ENCODE measurements around the gene ZCWPW2. TPM values are rescaled to one million over a fixed set of nuclear protein-coding genes. Genes with fewer than 3 reads are reported as not detected.

The ZCWPW2 gene
- polyA plus RNA-seq, 2 of the 4 experiments (the other 2 are of a cell fraction) = 0.06 to 0.34 TPM

DNA sequence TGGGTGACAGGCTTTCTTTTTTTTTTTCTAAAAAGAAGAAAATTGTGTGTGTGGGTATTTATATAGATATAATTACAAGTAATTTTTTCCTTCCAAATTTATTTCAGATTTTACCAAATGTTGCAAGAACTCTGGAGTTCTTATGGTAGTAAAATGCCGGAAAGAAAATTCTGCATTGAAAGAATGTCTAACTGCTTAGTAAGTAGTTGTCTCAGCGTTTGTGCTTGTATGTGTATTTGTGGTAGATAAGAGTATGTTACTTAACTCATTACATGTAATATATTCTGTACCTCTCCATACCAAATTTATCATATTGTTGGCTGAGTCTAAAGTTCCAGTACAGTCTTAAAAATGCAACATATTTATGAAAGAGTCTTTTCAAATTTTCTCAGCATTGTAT is 32.3 kb upstream of the ZCWPW2 start:
- Histone ChIP-seq H3K27ac (no peak overlapping the region), H3K4me3 (no peak overlapping the region), H3K9me3 (no peaks in the 10 kb centered on the region), H3K4me1 (no peaks in the 10 kb centered on the region), H3K4me2 (no peak overlapping the region)
- ATAC-seq (no peak), DNase-seq (ENCODE audit: low read depth in 1 of 2, low spot score in 1 of 2) (no peak), FAIRE-seq (no peak)
- POLR2A ChIA-PET = no interaction called here
- CTCF ChIA-PET = no interaction called here
- 89% methylated on average over 2 of the region's 2 CpGs for WGBS (ENCODE audit: missing lambda C conversion rate)
- no peak for TF ChIP-seq NFE2L2 (conservative IDR thresholded peaks at IDR 0.05; ENCODE audit: low read length)
- TF ChIP-seq, protein P1, sequence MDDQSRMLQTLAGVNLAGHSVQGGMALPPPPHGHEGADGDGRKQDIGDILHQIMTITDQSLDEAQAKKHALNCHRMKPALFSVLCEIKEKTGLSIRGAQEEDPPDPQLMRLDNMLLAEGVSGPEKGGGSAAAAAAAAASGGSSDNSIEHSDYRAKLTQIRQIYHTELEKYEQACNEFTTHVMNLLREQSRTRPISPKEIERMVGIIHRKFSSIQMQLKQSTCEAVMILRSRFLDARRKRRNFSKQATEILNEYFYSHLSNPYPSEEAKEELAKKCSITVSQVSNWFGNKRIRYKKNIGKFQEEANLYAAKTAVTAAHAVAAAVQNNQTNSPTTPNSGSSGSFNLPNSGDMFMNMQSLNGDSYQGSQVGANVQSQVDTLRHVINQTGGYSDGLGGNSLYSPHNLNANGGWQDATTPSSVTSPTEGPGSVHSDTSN (IDR thresholded peaks at IDR 0.05) = no peak
- TF ChIP-seq CBX2 (IDR thresholded peaks at IDR 0.05; ENCODE audit: borderline replicate concordance, low read depth) = no peak
- TF ChIP-seq, protein P2, sequence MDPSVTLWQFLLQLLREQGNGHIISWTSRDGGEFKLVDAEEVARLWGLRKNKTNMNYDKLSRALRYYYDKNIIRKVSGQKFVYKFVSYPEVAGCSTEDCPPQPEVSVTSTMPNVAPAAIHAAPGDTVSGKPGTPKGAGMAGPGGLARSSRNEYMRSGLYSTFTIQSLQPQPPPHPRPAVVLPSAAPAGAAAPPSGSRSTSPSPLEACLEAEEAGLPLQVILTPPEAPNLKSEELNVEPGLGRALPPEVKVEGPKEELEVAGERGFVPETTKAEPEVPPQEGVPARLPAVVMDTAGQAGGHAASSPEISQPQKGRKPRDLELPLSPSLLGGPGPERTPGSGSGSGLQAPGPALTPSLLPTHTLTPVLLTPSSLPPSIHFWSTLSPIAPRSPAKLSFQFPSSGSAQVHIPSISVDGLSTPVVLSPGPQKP (IDR thresholded peaks at IDR 0.05; ENCODE audit: low read depth, low read length) = no peak
- TF ChIP-seq EP300 (IDR thresholded peaks at IDR 0.05) = no peak
- TF ChIP-seq, protein P3, sequence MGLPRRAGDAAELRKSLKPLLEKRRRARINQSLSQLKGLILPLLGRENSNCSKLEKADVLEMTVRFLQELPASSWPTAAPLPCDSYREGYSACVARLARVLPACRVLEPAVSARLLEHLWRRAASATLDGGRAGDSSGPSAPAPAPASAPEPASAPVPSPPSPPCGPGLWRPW (IDR thresholded peaks at IDR 0.05) = no peak
- no peak for TF ChIP-seq JUNB (IDR thresholded peaks at IDR 0.05)
- TF ChIP-seq, protein P4, sequence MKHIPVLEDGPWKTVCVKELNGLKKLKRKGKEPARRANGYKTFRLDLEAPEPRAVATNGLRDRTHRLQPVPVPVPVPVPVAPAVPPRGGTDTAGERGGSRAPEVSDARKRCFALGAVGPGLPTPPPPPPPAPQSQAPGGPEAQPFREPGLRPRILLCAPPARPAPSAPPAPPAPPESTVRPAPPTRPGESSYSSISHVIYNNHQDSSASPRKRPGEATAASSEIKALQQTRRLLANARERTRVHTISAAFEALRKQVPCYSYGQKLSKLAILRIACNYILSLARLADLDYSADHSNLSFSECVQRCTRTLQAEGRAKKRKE (CRISPR knock-in tag; IDR thresholded peaks at IDR 0.05; ENCODE audit: low read depth) = no peak
- no peak for TF ChIP-seq CEBPB (IDR thresholded peaks at IDR 0.05)
- no peak for TF ChIP-seq HOXA7 (CRISPR knock-in tag; IDR thresholded peaks at IDR 0.05)
- TF ChIP-seq, protein P5, sequence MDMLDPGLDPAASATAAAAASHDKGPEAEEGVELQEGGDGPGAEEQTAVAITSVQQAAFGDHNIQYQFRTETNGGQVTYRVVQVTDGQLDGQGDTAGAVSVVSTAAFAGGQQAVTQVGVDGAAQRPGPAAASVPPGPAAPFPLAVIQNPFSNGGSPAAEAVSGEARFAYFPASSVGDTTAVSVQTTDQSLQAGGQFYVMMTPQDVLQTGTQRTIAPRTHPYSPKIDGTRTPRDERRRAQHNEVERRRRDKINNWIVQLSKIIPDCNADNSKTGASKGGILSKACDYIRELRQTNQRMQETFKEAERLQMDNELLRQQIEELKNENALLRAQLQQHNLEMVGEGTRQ (IDR thresholded peaks at IDR 0.05) = no peak
- TF ChIP-seq BHLHE40 (IDR thresholded peaks at IDR 0.05; ENCODE audit: low read depth, low read length) = no peak
- no peak for TF ChIP-seq FOSB (CRISPR knock-in tag; IDR thresholded peaks at IDR 0.05)
- no peak for TF ChIP-seq POLR2A (IDR thresholded peaks at IDR 0.05; ENCODE audit: low read length)
- TF ChIP-seq TFCP2L1 (CRISPR knock-in tag; IDR thresholded peaks at IDR 0.05) = no peak
- TF ChIP-seq JUN (IDR thresholded peaks at IDR 0.05) = no peak
- no peak for TF ChIP-seq NPAS2 (CRISPR knock-in tag; IDR thresholded peaks at IDR 0.05; ENCODE audit: borderline replicate concordance)
- TF ChIP-seq CHD4 (IDR thresholded peaks at IDR 0.05; ENCODE audit: borderline replicate concordance) = no peak
- TF ChIP-seq SREBF2 (IDR thresholded peaks at IDR 0.05) = no peak
- TF ChIP-seq RFX5 (IDR thresholded peaks at IDR 0.05) = no peak

DNA sequence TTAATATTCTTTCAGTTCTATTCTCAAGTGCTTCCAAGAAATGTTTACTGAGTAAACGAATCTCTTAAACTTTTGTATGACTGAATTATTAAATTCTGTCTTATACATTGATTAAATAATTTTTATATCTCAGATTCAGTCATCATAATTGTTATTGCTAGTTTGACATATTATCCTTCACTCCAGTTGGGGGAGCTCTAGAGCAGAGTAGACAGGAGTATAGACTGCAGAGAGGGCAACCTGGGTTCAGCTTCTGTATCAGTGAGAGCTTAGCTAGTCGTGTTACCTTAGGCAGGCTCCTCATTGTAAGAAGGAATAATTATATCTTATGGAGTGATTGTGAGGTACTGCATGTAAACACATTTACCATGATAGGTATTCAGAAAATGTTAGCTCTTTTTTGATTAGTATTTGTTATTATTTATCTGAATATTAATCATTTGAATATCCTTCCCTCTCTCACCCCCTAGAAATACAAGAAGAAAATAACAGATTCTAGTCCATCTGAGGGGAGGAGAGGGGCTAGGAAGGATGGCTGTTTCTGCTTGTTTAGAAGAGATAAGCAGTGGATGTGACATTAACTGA is 31.0 kb upstream of the ZCWPW2 start:
- TF ChIP-seq CHD2 (IDR thresholded peaks at IDR 0.05; ENCODE audit: low read length, partially characterized antibody) = no peak
- TF ChIP-seq, protein P6, sequence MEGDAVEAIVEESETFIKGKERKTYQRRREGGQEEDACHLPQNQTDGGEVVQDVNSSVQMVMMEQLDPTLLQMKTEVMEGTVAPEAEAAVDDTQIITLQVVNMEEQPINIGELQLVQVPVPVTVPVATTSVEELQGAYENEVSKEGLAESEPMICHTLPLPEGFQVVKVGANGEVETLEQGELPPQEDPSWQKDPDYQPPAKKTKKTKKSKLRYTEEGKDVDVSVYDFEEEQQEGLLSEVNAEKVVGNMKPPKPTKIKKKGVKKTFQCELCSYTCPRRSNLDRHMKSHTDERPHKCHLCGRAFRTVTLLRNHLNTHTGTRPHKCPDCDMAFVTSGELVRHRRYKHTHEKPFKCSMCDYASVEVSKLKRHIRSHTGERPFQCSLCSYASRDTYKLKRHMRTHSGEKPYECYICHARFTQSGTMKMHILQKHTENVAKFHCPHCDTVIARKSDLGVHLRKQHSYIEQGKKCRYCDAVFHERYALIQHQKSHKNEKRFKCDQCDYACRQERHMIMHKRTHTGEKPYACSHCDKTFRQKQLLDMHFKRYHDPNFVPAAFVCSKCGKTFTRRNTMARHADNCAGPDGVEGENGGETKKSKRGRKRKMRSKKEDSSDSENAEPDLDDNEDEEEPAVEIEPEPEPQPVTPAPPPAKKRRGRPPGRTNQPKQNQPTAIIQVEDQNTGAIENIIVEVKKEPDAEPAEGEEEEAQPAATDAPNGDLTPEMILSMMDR (IDR thresholded peaks at IDR 0.05) = peak; percentile 64
- peak in 1 of 2 experiments; percentile 28; a peak in 2 of 5 replicates for TF ChIP-seq RAD21 (conservative IDR thresholded peaks at IDR 0.05 in 1 of 2, IDR thresholded peaks at IDR 0.05 in 1 of 2)
- Histone ChIP-seq H3K9me3 (no peaks in the 10 kb centered on the region), H3K27ac (no peak overlapping the region), H3K4me2 (no peak overlapping the region), H3K4me1 (no peaks in the 10 kb centered on the region), H3K4me3 (no peak overlapping the region)
- POLR2A ChIA-PET = no interaction called here
- FAIRE-seq = peak; percentile 49
- ATAC-seq = peak; percentile 87 to 96; a peak in 5 of 6 replicates
- peak; percentile 43 to 62 for DNase-seq (ENCODE audit: low read depth in 1 of 2, low spot score in 1 of 2)
- 4% methylated on average over 2 of the region's 2 CpGs for WGBS (ENCODE audit: missing lambda C conversion rate)
- CTCF ChIA-PET = interaction anchor here (0.6 to 1.2 kb wide), 8 partner anchors 9 to 605 kb away, joined by 3 to 5 read pairs (median 4); no protein-coding TSS in a partner anchor

Data from A549 (cell line).